ENCODE results near the gene SMIM9.

The SMIM9 gene

GRCh38 chrX:154779261-154779660 lies 55.2 kb downstream of the SMIM9 start:
- DNase-seq (ENCODE audit: low read depth) = no peak
- no peak for TF ChIP-seq CTCF (IDR thresholded peaks at IDR 0.05; ENCODE audit: control insufficient read depth, extremely low read depth, insufficient read depth)
- H3K4me3 ChIP-seq (ENCODE audit: low read depth, low read length) = no peak overlapping the region

- no peak overlapping the region for H3K4me3 ChIP-seq (ENCODE audit: low read depth, low read length)
- TF ChIP-seq CTCF (IDR thresholded peaks at IDR 0.05; ENCODE audit: control insufficient read depth, extremely low read depth, insufficient read depth) = no peak
- no peak for DNase-seq (ENCODE audit: low read depth)
Measured at GRCh38 chrX:154776753-154777152, 57.7 kb downstream of the SMIM9 start.

- no peak overlapping the region for H3K4me3 ChIP-seq (ENCODE audit: low read depth, low read length)
- DNase-seq (ENCODE audit: low read depth) = no peak
- no peak for TF ChIP-seq CTCF (IDR thresholded peaks at IDR 0.05; ENCODE audit: control insufficient read depth, extremely low read depth, insufficient read depth)
Measured at GRCh38 chrX:154775419-154776349, 58.8 kb downstream of the SMIM9 start.

GRCh38 chrX:154774622-154775021 lies 59.8 kb downstream of the SMIM9 start:
- no peak for DNase-seq (ENCODE audit: low read depth)
- no peak for TF ChIP-seq CTCF (IDR thresholded peaks at IDR 0.05; ENCODE audit: control insufficient read depth, extremely low read depth, insufficient read depth)

More at GRCh38 chrX:154774622-154775021, 59.8 kb downstream of the SMIM9 start:
- no peak overlapping the region for H3K4me3 ChIP-seq (ENCODE audit: low read depth, low read length)

All from LNCaP clone FGC (cell line).